ENCODE results near the gene BCL11B.
A peak's percentile ranks its signal among the peaks of the same experiment; 100 is the strongest.

Gene BCL11B

DNA sequence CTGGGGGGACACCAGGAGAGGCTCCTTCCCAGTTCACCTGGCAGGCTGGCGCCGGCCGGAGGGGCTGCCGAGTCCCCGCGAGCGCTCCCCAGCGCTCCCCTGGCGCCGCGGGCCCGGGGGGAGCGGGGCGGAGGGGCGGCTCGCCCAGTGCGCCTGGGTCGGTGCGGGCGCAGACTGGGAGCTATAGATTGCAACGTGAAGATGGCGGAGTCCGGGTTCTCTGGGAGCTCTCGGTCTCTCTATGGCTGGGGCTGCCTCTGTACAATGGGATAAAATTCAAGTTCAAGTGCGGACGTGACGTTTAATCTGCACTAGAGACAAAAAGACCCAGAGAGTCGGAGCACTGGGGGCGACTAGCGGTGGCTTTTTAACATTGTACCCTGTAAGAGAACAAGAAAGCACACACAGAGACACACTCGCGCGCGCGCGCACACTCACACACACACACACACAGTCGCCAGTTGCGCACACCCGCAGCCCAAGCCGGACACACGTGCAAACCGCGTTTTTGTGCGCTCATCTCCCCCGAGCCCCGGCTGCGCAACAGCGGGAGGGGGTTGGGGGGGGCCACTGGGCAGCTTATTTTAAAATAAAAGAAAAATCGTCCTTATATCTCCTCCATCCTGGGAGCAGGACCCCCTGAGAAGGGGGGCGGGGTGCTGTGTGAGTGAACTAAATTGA is at the start of gene BCL11B:
TSS of gene BCL11B (minus strand) at position 247 of the 681 bp plus-strand sequence. CDS start 979 bp downstream, outside the sequence.
- peak; percentile 92 for DNase-seq

- DNase-seq, result no peak
Observed at GRCh38 chr14:99321236-99321925, 49.4 kb upstream of the BCL11B start.

- no peak for DNase-seq
Observed at GRCh38 chr14:99320621-99321235, 48.7 kb upstream of the BCL11B start.

- peak; percentile 3 for DNase-seq
Observed at GRCh38 chr14:99320105-99320572, 48.1 kb upstream of the BCL11B start.

- no peak for DNase-seq
Observed at GRCh38 chr14:99318959-99319295, 46.9 kb upstream of the BCL11B start.

DNA sequence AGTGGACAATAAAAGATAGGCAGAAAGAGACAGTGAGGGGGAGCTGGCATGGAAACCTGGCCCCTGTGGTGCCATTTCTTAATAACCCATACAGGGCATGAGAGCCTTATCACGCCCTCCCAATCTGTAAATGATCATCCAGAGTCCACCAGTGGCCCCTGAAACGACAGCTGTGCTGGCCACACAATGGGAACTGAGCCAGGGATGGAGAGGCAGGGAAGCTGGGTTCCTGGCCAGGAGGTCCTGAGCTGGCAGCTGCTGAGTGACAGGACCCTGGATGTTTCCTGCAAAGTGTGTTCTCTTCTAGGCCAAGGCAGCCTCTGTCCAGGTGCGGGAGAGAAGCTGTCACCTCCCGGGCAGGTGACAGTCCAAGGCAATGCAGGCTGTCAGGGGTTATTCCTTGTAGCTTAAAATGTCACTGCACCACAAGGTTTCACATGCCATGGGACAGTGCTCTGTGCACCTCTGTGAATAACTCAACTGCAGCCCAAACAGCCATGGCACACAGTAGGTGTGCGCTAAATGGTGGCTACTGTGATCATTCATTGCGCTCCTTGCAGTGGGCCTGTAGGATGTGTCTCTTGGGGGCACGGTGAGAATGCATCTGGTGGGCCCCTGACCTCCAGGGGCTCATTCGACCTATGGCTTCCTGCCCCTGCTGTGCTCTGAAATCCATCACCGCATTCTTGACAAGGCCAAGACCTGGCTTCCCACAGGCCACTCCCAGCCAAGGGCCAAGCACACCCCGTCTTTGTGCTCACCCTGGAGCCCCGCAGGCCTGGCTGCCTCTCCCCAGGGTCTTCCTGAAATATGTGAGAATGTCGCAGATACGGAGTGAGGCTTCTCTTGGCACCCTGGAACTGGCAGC is 46.3 kb upstream of the BCL11B start:
- no peak for DNase-seq

GRCh38 chr14:99317231-99318090 is 45.5 kb upstream of the BCL11B start:
- DNase-seq, result no peak

GRCh38 chr14:99316281-99317163 is 44.5 kb upstream of the BCL11B start:
- DNase-seq, result no peak

DNA sequence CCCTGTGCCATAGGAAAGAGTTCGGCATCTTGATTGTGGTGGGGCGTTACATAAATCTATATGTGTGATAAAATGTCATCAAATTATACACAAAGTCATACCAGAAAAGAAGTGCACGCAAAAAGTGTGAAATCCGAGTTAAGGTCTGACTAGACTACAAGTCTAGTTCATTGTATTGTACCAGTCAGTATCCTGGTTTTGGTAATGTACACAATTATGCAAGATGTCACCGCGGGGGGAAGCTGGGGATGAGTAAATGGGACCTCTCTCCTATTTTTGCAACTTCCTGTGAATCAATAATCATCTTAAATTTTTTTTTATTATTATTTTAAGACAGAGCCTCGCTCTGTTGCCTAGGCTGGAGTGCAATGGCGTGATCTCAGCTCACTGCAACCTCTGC is 43.2 kb upstream of the BCL11B start:
- no peak for DNase-seq

DNA sequence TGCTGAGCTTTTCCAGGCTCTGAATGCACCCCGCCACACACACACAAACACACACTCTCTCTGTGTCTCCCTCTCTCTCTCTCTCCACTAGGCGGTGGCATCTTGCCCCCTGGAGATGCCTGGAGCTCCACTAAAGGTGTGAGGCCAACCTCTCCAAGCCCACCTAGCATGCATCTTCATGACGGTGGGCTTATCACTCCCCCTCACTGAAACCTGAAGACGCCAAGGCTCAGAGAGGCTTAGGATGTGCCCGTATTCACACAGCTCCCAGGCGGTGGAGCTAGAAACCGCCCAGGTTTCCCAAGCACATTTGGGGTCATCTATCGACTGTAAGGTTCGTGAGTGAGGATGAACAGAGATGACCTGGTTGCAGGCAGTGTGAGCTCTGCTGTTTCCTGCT is 42.6 kb upstream of the BCL11B start:
- no peak for DNase-seq

- DNase-seq, result no peak
Observed at GRCh38 chr14:99313234-99313633, 41.2 kb upstream of the BCL11B start.

- no peak for DNase-seq
Observed at GRCh38 chr14:99312106-99312505, 40.1 kb upstream of the BCL11B start.

- no peak for DNase-seq
Observed at GRCh38 chr14:99309220-99309766, 37.3 kb upstream of the BCL11B start.

GRCh38 chr14:99304208-99304607 is 32.2 kb upstream of the BCL11B start:
- no peak for DNase-seq

GRCh38 chr14:99300190-99300589 is 28.2 kb upstream of the BCL11B start:
- DNase-seq, result no peak

- DNase-seq, result no peak
Observed at GRCh38 chr14:99296517-99296916, 24.5 kb upstream of the BCL11B start.

GRCh38 chr14:99289394-99290189 is 17.6 kb upstream of the BCL11B start:
- DNase-seq, result no peak

DNA sequence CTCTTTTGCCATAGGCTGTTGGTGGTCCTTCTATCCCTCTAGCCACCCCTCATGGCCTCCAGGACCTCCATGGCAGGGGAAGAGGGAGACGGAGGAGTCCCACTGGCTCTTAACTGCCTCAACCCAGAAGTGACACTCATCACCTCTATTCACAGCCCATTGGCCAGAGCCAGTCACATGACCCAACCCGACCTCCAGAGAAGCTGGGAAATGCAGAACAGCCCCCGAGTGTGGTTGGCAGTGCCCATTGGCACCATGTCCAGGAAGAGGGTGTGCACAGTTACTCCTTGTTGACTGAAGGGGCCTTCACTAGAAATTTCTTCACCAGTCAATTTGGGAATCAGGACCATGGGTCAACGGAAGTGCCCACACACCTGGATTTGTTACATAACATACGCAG is 17.0 kb upstream of the BCL11B start:
- DNase-seq, result no peak

DNA sequence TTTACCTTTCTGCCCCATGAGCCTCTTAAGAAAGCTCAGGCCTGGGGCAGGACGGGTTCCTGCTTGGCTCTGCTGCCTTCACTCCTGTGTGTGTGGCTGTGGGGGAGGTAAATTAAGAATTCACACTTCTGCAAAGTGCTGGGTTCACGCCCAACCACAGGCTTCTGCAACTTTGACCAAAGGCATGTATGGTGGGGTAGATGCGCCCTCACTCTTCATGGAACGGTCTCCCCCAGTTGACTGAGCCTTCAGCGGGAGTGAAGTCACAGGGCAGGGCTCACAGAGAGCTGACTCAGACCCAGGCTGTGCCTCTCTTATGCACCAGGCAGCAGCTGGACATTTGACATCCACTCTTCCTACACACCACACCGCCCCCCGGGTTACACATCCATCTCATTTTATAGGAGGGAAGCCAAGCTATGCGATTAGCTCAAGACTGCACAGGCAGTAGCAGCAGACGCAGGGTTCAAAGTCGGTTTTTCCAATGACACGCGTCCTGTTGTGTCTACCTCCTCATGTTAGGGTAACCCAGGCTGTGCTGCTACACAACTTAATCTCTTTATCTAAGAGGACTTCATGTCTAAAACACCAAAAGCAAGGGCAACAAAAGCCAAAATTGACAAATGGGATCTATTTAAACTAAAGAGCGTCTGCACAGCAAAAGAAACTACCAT is 15.4 kb upstream of the BCL11B start:
- DNase-seq, result no peak
